HepG2 (cell line): ENCODE results near the gene TLR4. TPM values are rescaled to one million over a fixed set of nuclear protein-coding genes. Genes with fewer than 3 reads are reported as not detected.

ENCODE experiments used
- ATAC-seq: fragments of 200-7000 bp; cut with Tn5 transposase; 3 replicates; pipeline ENCODE4 v1.9.1; 2020; ENCODE audit warnings: mild to moderate bottlenecking, moderate library complexity
- BruUV-seq: library from RNA; stranded (reverse); fragments of 400-500 nt; replicated peaks from 2 replicates; lab custom pipeline; 2021; lab: Mats Ljungman, UMichigan
- CTCF ChIA-PET: fragments of 300-600 bp; formaldehyde crosslinking; extraction: SDS; loops from one replicate; lab custom pipeline; 2021; ENCODE audit warnings: low total read pairs, inconsistent platforms, low intra/inter-chr PET ratio; lab: Yijun Ruan, JAX
- POLR2A ChIA-PET: fragments of 350-600 bp; sonication (Branson Sonifier 250); formaldehyde crosslinking; loops from one replicate; lab custom pipeline; 2020; ENCODE audit warnings: antibody characterized with exemption, inconsistent platforms; lab: Yijun Ruan, JAX
- DNase-seq: peaks from one replicate; pipeline ENCODE4 v3.0.0-alpha.2; 2015; ENCODE audit warnings: low spot score
- FAIRE-seq: peaks from 3 replicates; lab custom pipeline; 2011; peaks lifted over from hg19 to GRCh38; lab: Jason Lieb, UNC
- H2AFZ ChIP-seq: one replicate; pipeline ENCODE4 v1.6.1; 2011; ENCODE audit warnings: low read length, inconsistent platforms
- H3K27ac ChIP-seq: fragments of 300-600 bp; 3 replicates; pipeline ENCODE4 v1.8.0; 2011; ENCODE audit warnings: mixed run types, mild to moderate bottlenecking, mixed read lengths, low read length, inconsistent platforms; ENCODE audit not compliant: insufficient read depth; ENCODE audit errors: extremely low read length
- H3K27me3 ChIP-seq, 2 experiments: fragments of 200-600 bp in 1 of 2; 2 replicates in 1 of 2; 3 replicates in 1 of 2; pipeline versions ENCODE4 v1.6.0 to v1.8.0; 2011; ENCODE audit warnings: low read length in 2 of 2, mild to moderate bottlenecking in 2 of 2, moderate library complexity in 2 of 2, inconsistent platforms in 1 of 2; ENCODE audit not compliant: insufficient read depth in 2 of 2, control insufficient read depth in 1 of 2
- H3K36me3 ChIP-seq, 2 experiments: fragments of 200-600 bp in 1 of 2; replicated peaks in 1 of 2; 2 replicates in 1 of 2; 3 replicates in 1 of 2; pipeline versions ENCODE4 v1.5.1 to v1.8.0; 2011; ENCODE audit warnings: low read length in 2 of 2, inconsistent platforms in 1 of 2; ENCODE audit not compliant: insufficient read depth in 2 of 2, control insufficient read depth in 1 of 2
- H3K4me1 ChIP-seq: 2 replicates; pipeline ENCODE4 v1.5.1; 2012; ENCODE audit warnings: low read length, inconsistent platforms; ENCODE audit not compliant: insufficient read depth
- H3K4me2 ChIP-seq: 2 replicates; pipeline ENCODE4 v1.6.0; 2011; ENCODE audit warnings: low read depth, low read length, inconsistent platforms
- H3K4me3 ChIP-seq, 3 experiments: fragments of 200-600 bp in 1 of 3; sonication (generic), shearing (Covaris generic) in 1 of 3; replicated peaks in 1 of 3; 2 replicates each; pipeline ENCODE4 v1.5.1; 2011 to 2016; ENCODE audit warnings: low read length in 3 of 3, inconsistent platforms in 2 of 3, low read depth in 2 of 3, mild to moderate bottlenecking in 2 of 3, control low read depth in 1 of 3, mixed read lengths in 1 of 3; ENCODE audit not compliant: insufficient read depth in 1 of 3
- H3K79me2 ChIP-seq: one replicate; pipeline ENCODE4 v1.6.1; 2011; ENCODE audit warnings: low read length, inconsistent platforms; ENCODE audit not compliant: insufficient read depth
- H3K9ac ChIP-seq: 2 replicates; pipeline ENCODE4 v1.6.0; 2011; ENCODE audit warnings: mild to moderate bottlenecking, low read depth, low read length, inconsistent platforms; ENCODE audit not compliant: insufficient read depth
- H3K9me3 ChIP-seq: 2 replicates; pipeline ENCODE4 v1.5.1; 2012; ENCODE audit warnings: mild to moderate bottlenecking, low read length
- H4K20me1 ChIP-seq: 2 replicates; pipeline ENCODE4 v1.6.0; 2011; ENCODE audit warnings: inconsistent platforms, mild to moderate bottlenecking, low read length, moderate library complexity; ENCODE audit not compliant: insufficient read depth
- BRD4 ChIP-seq: sonication (generic); formaldehyde crosslinking; IDR thresholded peaks from 2 replicates; pipeline ENCODE4 v1.4.0; 2020; ENCODE audit warnings: missing genetic modification reagents
- FOXJ3 ChIP-seq: sonication (generic); formaldehyde crosslinking; IDR thresholded peaks from 2 replicates; pipeline ENCODE4 v1.4.0; 2020; ENCODE audit warnings: missing genetic modification reagents, mild to moderate bottlenecking, borderline replicate concordance
- ZKSCAN8 ChIP-seq: IDR thresholded peaks from 2 replicates; pipeline ENCODE4 v1.6.1; 2016; ENCODE audit warnings: borderline replicate concordance, missing genetic modification reagents, missing compliant biosample characterization
- ZNF557 ChIP-seq: sonication (generic); formaldehyde crosslinking; IDR thresholded peaks from 2 replicates; pipeline ENCODE4 v1.4.0; 2020; ENCODE audit warnings: missing genetic modification reagents
- ZSCAN31 ChIP-seq: sonication (generic); formaldehyde crosslinking; IDR thresholded peaks from 2 replicates; pipeline ENCODE4 v1.5.0; 2020; ENCODE audit warnings: low read depth, mild to moderate bottlenecking, missing genetic modification reagents
- WGBS: methylation state at CpG from one replicate; pipeline ENCODE4 v1.1.6; 2017; ENCODE audit warnings: low lambda C conversion rate; 5-methylcytosine and 5-hydroxymethylcytosine counted together
- in situ Hi-C: cut with HindIII; loops from 2 replicates; pipeline ENCODE4 v1.10.0; 2017; ENCODE audit warnings: low pct_unique_long_range_greater_than_20kb; ENCODE audit not compliant: extremely low pct_ligation_motif_present
- intact Hi-C: fragments of 100-400 bp; cut with micrococcal nuclease; formaldehyde crosslinking; loops from one replicate; pipeline ENCODE4 v1.10.0; 2022; ENCODE audit not compliant: unreplicated experiment
- polyA plus RNA-seq, 8 experiments: library from polyadenylated mRNA; depleted of rRNA in 3 of 8; stranded (reverse) in 7 of 8; unstranded in 1 of 8; fragments of >200 nt; fragmentation: Illumina TruSeq in 4 of 8; extraction: Trizol in 4 of 8; gene quantifications; 2 replicates each; pipeline versions ENCODE4 v1.2.1 to v1.2.3, GENCODE V29; 2011 to 2016; ENCODE audit warnings: low read depth in 4 of 8, missing spikeins in 1 of 8, mixed read lengths in 1 of 8; ENCODE audit not compliant: insufficient read depth in 1 of 8
- total RNA-seq, 5 experiments: library from RNA; depleted of rRNA; stranded (reverse); fragments of >200 nt; fragmentation: Illumina TruSeq; extraction: Trizol; gene quantifications; 2 replicates each; pipeline ENCODE4 v1.2.3, GENCODE V29; 2016; ENCODE audit warnings: low read depth in 1 of 5
- TF ChIP-seq, protein P1 (sequence below): sonication (generic); formaldehyde crosslinking; conservative IDR thresholded peaks from 2 replicates; pipeline ENCODE4 v1.4.0; 2020; ENCODE audit warnings: missing genetic modification reagents
- TF ChIP-seq, protein P2 (sequence below): sonication (generic); formaldehyde crosslinking; IDR thresholded peaks from 2 replicates; pipeline ENCODE4 v1.5.1; 2020; ENCODE audit warnings: mild to moderate bottlenecking, missing genetic modification reagents, moderate library complexity
- TF ChIP-seq, protein P3 (sequence below): IDR thresholded peaks from 2 replicates; pipeline ENCODE4 v1.6.1; 2016; ENCODE audit warnings: missing biosample characterization, missing genetic modification reagents, low read depth
- TF ChIP-seq, protein P4 (sequence below): sonication (generic); formaldehyde crosslinking; IDR thresholded peaks from 2 replicates; pipeline ENCODE4 v1.4.0; 2020; ENCODE audit warnings: missing genetic modification reagents
- TF ChIP-seq, protein P5 (sequence below): sonication (generic); formaldehyde crosslinking; IDR thresholded peaks from 2 replicates; pipeline ENCODE4 v1.5.0; 2020; ENCODE audit warnings: mild to moderate bottlenecking, missing genetic modification reagents, borderline replicate concordance

Gene TLR4
- total and polyA plus RNA-seq, 2 of the 13 experiments (the other 11 are each of a cell fraction or from before 2014, with no cell fraction given): 0.07 to 0.22 TPM

DNA sequence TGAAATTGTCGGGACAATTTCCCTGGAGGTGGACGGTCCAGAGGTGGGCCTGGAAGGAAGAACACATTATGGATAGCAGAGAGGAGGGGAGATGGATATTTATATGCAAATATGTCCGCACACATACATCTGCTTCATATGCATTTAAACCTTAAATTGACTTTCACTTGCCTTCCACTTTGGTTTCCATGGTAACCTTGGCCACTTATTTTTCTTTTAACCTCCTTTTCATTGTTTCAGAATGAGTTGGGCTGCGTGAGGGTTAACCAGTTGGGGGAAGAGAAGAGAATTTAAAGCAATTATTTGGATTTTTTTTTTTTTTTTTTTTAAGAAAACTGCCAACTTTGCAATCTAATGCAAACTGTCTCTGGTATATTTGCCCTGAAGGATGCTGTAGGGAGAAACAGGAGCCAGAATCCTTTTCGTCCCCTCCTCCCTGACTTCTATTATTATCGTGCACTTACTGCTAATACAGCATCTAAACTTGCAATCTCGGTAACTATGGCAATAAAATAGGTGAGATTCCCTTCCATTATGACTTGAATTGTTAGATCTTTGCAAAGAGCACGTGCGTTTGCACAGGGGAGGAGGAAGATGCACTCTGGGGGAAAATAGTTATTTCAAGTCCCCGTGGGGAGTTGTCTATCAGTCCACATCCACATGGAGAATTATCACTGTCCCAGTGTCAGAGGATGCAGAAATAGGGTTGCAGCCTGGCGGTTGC lies 35.6 kb downstream of the TLR4 start:
- DNase-seq (no peak), FAIRE-seq (no peak), ATAC-seq (no peak)
- H2AFZ ChIP-seq: no peak overlapping the region
- in situ Hi-C loops (no loop called here), intact Hi-C loops (no loop called here)
- no peaks in the 10 kb centered on the region for H3K4me1 ChIP-seq
- ChIA-PET CTCF (no interaction called here), POLR2A (no interaction called here)
- no peak overlapping the region for H3K4me2 ChIP-seq
- no peak overlapping the region for H3K4me3 ChIP-seq
- WGBS: 9% methylated on average over 11 of the region's 11 CpGs
- H4K20me1 ChIP-seq: no peaks in the 10 kb centered on the region
- no peaks in the 10 kb centered on the region for H3K36me3 ChIP-seq
- H3K9me3 ChIP-seq: no peaks in the 10 kb centered on the region
- H3K27ac ChIP-seq: no peak overlapping the region
- H3K9ac ChIP-seq: no peak overlapping the region
- no TSS peak for BruUV-seq
- H3K79me2 ChIP-seq: no peaks in the 10 kb centered on the region
- no peaks in the 10 kb centered on the region; a peak in 2 of 5 replicates for H3K27me3 ChIP-seq
- TF ChIP-seq BRD4 (CRISPR knock-in tag) (no peak), ZSCAN31 (CRISPR knock-in tag) (no peak), ZKSCAN8 (CRISPR knock-in tag) (no peak), ZNF557 (no peak), FOXJ3 (CRISPR knock-in tag) (no peak)
- TF ChIP-seq, protein P1, sequence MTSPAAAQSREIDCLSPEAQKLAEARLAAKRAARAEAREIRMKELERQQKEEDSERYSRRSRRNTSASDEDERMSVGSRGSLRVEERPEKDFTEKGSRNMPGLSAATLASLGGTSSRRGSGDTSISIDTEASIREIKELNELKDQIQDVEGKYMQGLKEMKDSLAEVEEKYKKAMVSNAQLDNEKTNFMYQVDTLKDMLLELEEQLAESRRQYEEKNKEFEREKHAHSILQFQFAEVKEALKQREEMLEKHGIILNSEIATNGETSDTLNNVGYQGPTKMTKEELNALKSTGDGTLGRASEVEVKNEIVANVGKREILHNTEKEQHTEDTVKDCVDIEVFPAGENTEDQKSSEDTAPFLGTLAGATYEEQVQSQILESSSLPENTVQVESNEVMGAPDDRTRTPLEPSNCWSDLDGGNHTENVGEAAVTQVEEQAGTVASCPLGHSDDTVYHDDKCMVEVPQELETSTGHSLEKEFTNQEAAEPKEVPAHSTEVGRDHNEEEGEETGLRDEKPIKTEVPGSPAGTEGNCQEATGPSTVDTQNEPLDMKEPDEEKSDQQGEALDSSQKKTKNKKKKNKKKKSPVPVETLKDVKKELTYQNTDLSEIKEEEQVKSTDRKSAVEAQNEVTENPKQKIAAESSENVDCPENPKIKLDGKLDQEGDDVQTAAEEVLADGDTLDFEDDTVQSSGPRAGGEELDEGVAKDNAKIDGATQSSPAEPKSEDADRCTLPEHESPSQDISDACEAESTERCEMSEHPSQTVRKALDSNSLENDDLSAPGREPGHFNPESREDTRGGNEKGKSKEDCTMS (CRISPR knock-in tag): no peak
- TF ChIP-seq, protein P2, sequence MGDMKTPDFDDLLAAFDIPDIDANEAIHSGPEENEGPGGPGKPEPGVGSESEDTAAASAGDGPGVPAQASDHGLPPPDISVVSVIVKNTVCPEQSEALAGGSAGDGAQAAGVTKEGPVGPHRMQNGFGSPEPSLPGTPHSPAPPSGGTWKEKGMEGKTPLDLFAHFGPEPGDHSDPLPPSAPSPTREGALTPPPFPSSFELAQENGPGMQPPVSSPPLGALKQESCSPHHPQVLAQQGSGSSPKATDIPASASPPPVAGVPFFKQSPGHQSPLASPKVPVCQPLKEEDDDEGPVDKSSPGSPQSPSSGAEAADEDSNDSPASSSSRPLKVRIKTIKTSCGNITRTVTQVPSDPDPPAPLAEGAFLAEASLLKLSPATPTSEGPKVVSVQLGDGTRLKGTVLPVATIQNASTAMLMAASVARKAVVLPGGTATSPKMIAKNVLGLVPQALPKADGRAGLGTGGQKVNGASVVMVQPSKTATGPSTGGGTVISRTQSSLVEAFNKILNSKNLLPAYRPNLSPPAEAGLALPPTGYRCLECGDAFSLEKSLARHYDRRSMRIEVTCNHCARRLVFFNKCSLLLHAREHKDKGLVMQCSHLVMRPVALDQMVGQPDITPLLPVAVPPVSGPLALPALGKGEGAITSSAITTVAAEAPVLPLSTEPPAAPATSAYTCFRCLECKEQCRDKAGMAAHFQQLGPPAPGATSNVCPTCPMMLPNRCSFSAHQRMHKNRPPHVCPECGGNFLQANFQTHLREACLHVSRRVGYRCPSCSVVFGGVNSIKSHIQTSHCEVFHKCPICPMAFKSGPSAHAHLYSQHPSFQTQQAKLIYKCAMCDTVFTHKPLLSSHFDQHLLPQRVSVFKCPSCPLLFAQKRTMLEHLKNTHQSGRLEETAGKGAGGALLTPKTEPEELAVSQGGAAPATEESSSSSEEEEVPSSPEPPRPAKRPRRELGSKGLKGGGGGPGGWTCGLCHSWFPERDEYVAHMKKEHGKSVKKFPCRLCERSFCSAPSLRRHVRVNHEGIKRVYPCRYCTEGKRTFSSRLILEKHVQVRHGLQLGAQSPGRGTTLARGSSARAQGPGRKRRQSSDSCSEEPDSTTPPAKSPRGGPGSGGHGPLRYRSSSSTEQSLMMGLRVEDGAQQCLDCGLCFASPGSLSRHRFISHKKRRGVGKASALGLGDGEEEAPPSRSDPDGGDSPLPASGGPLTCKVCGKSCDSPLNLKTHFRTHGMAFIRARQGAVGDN (CRISPR knock-in tag): no peak
- TF ChIP-seq, protein P3, sequence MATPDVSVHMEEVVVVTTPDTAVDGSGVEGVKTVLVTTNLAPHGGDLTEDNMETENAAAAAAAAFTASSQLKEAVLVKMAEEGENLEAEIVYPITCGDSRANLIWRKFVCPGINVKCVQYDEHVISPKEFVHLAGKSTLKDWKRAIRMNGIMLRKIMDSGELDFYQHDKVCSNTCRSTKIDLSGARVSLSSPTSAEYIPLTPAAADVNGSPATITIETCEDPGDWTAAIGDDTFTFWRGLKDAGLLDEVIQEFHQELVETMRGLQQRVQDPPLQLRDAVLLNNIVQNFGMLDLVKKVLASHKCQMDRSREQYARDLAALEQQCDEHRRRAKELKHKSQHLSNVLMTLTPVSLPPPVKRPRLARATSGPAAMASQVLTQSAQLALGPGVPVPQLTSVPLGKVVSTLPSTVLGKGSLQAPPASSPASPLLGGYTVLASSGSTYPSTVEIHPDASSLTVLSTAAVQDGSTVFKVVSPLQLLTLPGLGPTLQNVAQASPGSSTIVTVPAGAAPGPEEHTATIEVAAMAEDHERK (CRISPR knock-in tag): no peak
- TF ChIP-seq, protein P4, sequence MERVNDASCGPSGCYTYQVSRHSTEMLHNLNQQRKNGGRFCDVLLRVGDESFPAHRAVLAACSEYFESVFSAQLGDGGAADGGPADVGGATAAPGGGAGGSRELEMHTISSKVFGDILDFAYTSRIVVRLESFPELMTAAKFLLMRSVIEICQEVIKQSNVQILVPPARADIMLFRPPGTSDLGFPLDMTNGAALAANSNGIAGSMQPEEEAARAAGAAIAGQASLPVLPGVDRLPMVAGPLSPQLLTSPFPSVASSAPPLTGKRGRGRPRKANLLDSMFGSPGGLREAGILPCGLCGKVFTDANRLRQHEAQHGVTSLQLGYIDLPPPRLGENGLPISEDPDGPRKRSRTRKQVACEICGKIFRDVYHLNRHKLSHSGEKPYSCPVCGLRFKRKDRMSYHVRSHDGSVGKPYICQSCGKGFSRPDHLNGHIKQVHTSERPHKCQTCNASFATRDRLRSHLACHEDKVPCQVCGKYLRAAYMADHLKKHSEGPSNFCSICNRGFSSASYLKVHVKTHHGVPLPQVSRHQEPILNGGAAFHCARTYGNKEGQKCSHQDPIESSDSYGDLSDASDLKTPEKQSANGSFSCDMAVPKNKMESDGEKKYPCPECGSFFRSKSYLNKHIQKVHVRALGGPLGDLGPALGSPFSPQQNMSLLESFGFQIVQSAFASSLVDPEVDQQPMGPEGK: no peak
- TF ChIP-seq, protein P5, sequence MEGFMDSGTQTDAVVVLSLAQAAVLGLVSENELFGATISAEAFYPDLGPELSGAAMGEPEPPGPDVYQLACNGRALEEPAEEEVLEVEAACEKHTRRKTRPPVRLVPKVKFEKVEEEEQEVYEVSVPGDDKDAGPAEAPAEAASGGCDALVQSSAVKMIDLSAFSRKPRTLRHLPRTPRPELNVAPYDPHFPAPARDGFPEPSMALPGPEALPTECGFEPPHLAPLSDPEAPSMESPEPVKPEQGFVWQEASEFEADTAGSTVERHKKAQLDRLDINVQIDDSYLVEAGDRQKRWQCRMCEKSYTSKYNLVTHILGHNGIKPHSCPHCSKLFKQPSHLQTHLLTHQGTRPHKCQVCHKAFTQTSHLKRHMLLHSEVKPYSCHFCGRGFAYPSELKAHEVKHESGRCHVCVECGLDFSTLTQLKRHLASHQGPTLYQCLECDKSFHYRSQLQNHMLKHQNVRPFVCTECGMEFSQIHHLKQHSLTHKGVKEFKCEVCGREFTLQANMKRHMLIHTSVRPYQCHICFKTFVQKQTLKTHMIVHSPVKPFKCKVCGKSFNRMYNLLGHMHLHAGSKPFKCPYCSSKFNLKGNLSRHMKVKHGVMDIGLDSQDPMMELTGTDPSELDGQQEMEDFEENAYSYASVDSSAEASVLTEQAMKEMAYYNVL: no peak
